HG03097 (cell line): Measurements from ENCODE around the gene PLK1.
"Not testable (repeated sequence)": the region's sequence is repeated elsewhere in the genome, so short reads cannot be mapped to it uniquely, and the experiment has no call there.

ENCODE experiments used
- ATAC-seq: cut with Tn5 transposase; IDR thresholded peaks from one replicate; pipeline ENCODE4 v1.9.1; 2021; ENCODE audit not compliant: unreplicated experiment, low FRiP score

PLK1 gene

DNA sequence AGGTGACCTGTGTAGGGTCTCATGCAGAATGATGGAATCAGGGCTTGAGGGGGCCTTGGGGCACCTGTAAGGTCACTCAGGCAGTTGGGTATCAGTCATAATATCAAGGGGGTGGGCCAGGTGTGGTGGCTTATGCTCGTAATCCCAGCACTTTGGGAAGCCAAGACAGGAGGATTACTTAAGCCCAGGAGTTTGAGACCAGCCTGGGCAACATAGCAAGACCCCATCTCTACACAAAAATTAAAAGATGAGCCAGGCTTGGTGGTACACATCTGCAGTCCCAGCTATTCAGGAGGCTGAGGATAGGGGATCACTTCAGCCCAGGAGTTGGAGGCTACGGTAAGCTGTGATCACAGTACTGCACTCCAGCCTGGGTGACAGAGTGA, 26.8 kb downstream of the PLK1 start:
- ATAC-seq, result no peak

DNA sequence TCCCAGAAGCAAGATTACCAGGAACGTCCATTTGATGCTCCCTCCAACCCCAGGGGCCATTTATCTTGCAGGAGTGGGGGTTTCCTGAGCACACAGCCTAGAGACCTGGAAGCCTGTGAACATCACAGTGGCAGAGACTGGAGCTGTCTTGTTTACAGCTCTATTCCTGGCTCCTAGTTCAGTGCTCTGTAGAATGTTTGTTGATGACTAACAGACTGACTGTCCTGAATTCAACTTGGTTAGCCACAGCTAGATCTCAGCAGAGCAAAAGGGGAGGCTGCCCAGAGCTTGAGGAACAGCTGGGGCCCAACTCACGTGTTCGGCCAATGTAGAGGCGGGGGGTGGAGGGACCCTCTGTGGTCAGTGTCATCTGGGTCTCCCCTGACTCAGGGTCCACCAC, 27.8 kb downstream of the PLK1 start:
- ATAC-seq, result no peak

DNA sequence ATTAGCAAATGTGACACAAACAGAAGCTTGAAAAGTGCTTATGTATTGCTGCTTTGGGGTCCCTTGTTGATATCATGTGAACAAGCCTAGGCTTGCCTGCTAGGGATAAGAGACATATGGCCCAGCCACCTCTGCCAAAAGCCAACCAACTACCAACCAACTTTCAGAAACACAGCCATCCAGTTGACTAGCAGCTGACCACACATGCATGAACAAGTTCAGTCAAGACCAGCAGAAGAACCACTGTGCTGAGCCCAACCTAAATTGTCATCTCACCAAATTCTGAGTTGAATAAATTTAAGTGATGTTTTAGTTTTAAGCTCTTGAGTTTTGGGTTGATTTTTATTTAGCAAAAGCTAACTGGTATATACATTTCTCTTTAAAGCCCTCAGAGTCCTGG, 30.8 kb downstream of the PLK1 start:
- no peak for ATAC-seq

DNA sequence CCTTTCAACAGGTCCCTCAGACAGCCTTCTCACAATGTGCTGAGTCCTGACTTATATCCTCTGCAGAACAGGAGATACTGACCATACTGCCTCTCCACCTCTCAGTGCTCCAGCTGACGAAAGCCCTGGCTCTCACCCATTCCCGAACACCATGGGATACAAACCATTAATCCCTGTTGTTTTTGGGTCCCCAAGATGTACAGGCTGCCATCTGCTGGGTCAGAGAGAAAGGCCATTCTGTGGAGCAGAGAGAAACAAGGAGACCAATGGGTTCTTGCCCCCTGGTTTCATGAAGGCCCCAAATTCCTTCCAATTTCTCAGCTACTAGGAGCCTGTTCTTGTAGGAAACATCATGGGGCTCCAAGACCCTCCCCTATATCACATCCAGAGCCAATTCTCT, 31.3 kb downstream of the PLK1 start:
- ATAC-seq, result no peak

DNA sequence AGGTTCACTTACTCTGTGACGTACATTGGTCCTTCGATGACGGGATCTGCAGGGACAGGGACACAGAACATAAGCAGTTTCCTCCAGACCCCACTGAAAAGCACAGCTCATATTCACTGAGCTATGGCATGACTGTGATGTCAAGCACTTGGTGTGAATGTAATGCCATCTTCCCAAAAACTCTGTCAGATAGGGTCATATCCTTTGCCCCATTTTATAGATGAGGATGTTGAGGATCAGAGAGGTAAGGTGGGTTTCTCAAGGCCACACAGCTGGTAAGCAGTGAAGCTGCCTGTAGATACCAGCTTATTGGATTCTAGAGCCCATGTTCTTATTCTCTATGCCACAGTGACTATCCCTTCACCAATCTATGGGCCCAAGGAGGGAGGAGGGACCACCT, 31.8 kb downstream of the PLK1 start:
- ATAC-seq, result no peak

DNA sequence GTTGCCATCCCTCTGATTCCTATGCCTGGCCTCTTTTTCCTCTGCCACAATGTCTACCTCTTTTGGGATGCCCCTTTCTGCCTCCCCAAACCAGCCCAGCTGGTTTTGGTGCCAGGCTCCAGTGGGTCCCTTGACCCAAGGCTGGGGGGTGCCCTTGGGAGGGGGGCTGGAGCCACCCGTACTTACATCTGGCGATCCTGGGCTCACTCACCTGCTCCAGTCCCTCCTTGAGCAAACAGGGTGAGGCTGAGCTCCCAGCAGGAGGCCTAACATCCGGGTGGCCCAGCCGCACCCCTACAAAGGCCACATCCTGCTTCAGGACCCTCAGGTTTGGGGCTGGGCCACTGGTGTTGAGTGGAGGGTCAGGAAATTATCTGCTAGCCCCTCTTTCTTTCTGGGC, 33.1 kb downstream of the PLK1 start:
- ATAC-seq, result no peak

DNA sequence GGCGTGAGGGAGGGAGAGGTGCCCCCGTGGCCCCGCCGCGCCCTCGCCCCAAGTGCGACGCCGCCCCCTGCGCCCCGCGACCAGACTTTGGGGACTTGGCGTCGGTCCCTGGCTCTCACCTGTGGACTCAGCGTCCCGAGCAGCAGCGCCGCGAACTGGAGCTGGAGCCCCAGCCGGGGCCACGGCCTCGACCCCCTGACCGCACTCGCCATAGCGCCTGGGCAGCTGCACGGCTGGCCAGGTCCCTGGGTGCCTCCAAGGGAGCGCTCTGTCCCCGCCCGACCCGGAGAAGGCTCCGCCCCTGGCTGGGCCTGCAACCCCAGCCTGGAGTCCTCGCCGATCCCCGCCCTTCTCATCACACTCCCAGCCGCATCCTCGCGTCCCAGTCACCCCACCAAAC, 34.3 kb downstream of the PLK1 start, which contains the start of gene ERN2:
Gene ERN2, minus strand, starts transcription at position 247 of the 400 bp plus-strand sequence. Its CDS starts 35 bp downstream, at position 212.
- no peak for ATAC-seq

DNA sequence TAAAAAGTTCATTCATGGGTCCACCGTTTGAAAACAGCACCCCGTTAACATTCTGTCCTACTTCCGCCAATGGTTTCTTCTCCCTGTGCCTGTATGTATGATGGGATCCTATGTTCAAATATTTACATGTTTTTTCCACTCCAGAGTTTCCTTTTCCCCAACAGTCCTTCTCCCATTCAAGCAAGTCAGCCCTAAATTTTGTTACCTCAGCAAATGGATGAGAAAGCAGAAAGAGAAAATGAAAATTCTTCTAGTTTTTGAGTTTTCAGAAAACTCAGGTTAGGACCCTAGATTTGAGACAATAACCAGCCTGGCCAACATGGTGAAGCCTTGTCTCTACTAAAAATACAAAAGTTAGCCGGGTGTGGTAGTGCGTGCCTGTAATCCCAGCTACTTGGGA, 37.8 kb downstream of the PLK1 start:
- no peak for ATAC-seq

DNA sequence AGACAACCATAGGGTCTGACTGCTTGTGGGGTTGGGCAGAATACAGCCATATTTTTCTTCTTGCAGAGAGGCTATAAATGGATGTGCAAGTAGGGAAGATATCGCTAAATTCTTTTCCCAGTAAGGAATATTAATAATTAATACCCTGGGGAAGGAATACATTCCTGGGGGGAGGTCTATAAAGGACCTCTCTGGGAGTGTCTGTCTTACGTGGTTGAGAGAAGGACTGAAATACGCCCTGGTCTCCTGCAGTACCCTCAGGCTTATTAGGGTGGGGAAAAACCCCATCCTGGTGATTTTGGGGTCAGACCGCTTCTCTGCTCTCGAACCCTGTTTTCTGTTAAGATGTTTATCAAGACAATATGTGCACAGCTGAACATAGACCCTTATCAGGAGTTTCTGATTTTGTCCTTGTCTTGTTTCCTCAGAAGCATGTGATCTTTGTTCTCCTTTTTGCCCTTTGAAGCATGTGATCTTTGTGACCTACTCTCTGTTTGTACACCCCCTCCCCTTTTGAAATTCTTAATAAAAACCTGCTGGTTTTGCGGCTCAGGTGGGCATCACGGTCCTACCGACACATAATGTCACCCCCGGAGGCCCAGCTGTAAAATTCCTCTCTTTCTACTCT, 44.0 kb downstream of the PLK1 start:
- ATAC-seq, result not testable (repeated sequence)

DNA sequence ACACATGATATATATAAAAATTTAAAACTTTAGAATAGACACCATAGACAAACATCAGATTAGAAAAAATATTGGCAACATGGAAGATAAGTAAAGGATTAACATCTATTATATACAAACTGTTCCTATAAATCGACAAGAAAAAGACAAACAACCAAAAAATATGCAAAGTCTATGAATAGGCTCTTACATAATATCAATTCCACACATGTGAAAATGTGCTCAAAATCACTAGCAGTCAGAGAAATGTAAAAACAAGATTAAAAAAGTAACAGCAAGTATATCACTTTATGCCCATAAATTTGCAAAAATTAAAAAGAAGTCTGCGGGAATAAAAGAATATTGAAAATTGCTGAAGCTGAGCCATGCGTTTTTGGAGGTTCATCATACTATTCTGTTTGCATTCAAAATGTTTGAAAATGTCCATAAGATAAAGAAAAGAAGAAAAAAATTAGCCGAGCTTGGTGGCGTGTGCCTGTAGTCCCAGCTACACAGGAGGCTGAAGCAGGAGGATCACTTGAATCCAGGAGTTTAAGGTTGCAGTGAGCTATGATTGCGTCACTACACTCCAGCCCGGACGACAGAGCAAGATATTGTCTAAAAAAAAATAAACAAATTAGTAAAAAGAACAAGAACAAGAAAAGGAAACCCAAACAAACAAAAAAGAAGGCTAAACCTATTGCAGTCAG, 45.6 kb downstream of the PLK1 start:
- ATAC-seq, result no peak

DNA sequence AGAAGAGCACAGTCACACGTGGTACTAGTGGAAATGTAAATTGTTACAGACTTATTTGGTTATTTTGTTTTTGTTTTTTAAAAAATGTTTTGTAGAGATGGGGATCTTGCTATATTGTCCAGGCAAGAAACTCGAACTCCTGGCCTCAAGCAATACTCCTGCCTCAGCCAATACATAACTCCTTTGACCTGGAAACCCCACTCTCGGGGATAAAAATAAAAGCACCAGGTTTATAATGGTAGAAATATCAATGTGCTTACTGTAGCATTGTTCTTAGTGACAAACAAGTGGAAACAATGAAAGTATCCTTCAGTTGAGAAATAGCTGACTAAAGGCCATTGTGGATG, 46.1 kb downstream of the PLK1 start:
- ATAC-seq, result no peak

DNA sequence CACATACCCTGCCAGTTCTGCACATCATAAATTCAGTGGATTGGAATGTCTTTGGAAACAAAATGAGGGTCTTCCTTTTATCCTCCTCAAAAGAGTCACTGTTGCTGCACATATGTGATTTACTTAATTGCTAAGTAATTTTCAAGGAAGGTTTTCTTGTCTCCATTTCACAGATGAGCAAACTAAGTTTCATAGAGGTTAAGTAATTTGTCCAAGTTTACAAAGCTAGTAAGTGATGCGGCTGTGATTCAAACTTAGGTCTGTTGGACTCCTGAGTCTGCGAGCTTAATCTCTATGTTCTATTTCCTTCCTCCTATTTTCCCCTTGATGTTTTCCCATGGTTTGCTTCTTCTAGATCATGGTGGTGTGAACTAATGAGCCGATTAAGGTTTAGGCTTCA, 48.0 kb downstream of the PLK1 start:
- ATAC-seq, result no peak

DNA sequence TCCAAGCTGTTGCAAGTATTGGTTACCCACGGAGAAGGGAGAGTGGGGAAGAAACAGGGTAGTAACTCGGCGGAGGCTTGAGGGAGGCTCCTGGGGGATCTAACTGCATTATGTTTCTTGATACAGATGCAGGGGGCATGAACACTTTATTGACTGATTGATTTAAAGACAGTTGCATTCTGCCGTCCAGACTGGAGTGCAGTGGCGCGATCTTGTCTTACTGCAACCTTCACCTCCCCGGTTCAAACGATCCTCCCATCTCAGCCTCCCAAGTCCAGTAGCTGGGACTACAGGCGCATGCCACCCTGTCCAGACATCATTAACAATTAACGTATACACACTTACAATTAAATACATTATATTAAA, 49.4 kb downstream of the PLK1 start:
- ATAC-seq, result no peak

DNA sequence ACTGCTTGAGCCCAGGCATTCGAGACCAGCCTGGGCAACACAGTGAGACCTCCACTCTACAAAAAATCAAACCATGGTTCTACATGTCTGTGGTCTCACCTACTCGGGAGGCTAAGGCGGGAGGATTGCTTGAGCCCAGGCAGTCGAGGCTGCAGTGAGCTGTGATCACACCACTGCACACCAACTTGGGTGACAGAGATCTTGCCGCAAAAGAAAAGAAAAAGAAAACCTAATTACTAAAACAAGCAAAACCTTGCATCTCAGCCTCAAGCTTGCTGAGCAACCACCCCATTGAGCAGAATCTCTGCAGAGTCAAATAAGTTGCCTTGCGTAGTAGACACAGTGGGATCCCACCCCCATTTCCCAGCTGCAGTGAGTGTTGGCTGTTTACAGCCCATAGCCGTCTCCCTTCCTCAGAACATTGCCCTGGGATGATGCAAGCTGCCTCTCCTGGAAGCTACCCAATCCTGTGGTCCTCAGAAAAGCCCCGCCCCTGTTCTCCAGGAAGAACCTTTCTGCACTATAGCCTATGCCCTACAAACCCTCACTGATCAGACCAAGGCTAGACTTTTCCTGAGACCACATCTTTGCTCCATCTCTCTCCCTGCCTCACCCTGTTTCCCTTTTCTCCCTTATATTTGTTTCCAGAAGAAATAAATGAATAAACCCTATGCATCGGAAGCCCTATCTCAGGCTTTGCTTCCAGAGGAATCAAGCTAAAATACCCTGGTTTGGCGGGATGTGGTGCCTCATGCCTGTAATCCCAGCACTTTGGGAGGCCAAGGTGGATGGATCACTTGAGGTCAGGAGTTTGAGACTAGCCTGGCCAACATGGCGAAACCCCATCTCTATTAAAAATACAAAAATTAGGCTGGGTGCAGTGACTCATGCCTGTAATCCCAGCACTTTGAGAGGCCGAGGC, 51.1 kb downstream of the PLK1 start:
- no peak for ATAC-seq

DNA sequence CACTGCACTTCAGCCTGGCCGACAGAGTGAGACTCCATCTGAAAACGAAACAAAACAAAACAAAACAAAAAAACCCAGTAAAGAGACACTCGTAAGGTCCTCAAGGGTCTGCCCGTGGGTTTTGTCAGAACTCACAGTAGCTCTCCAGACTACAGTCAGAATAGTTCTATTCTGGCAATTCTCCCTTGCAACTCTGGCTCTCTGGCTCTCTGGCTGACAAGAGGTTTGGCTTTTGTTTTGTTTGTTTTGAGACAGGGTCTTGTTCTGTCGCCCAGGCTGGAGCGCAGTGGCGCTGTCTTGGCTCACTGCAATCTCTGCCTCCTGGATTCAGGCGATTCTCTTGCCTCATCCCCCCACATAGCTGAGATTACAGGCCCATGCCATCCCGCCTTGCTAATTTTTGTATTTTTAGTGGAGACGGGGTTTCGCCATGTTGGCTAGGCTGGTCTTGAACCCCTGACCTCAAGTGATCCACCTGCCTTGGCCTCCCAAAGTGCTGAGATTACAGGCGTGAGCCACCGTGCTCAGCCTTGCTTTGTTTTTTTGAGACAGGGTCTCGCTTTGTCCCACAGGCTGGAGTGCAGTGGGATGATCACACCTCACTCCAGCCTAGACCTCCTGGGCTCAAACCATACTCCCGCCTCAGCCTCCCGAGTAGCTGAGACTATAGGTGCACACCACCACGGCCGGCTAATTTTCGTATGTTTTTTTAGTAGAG, 55.6 kb downstream of the PLK1 start:
- ATAC-seq, result no peak

DNA sequence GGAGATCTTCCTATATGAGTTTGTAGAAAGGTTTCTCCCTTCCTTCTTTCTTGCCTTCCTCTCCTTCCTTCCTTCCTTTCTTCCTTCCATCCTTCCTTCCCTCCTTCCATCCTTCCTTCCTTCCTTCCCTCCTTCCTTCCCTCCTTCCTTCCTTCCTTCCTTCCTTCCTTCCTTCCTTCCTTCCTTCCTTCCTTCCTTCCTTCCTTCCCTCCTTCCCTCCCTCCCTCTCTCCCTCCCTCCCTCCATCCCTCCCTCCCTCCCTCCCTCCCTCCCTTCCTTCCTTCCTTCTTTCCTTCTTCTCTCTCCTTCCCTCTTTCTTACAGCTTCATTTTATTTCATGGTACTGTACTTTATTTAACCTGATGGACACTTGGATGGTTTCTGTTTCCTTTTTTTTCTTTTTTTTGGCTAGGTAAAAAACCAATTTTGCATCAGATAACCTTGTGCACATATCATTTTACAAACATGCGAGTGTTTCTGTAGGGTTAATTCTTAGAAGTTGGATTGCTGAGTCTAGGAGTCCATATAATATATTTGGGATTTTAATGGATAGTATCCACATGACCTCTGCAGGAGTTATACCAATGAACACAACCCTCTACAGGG, 58.8 kb downstream of the PLK1 start:
- not testable (repeated sequence) for ATAC-seq

DNA sequence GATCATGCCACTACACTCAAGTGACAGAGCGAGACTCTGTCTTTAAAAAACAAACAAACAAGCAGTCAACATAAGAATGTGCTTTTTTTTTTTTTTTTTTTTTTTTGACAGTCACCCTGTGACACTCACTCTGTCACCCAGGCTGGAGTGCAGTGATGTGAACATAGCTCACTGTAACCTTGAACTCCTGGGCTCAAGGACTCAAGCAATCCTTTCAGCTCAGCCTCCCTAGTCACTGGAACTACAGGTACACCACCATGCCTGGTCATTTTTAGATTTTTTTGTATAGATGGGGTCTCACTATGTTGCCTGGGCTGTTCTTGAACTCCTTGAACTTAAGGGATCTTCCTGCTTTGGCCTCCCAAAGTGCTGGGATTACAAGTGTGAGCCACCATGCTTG, 60.8 kb downstream of the PLK1 start:
- no peak for ATAC-seq
